ENCODE data around the gene MBD3.
A peak's percentile ranks its signal among the peaks of the same experiment; 100 is the strongest.

Gene MBD3

DNA sequence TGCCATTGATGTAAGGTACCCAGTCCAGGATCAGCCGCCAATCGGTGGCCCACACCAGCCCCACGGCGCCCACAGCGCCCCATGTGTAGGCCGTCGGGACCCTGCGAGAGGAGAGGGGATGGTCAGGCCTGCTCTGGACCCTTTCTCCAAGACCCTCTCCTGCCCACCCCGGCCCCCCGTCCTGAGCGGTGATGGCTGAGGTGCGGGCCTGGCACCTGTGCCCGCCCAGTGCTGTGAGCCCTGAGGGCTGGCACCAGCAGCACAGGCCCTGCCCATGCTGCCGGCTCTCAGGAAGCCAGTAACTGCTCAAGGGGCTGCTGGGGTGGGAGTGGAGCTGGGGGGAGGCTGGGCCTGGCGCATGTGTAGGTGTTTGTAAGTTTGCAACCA lies 6.8 kb upstream of the MBD3 start:
- no peak overlapping the region for H3K27ac ChIP-seq
- no peak overlapping the region for H3K4me3 ChIP-seq
- DNase-seq (ENCODE audit: low spot score), result no peak
- TF ChIP-seq, protein P1, sequence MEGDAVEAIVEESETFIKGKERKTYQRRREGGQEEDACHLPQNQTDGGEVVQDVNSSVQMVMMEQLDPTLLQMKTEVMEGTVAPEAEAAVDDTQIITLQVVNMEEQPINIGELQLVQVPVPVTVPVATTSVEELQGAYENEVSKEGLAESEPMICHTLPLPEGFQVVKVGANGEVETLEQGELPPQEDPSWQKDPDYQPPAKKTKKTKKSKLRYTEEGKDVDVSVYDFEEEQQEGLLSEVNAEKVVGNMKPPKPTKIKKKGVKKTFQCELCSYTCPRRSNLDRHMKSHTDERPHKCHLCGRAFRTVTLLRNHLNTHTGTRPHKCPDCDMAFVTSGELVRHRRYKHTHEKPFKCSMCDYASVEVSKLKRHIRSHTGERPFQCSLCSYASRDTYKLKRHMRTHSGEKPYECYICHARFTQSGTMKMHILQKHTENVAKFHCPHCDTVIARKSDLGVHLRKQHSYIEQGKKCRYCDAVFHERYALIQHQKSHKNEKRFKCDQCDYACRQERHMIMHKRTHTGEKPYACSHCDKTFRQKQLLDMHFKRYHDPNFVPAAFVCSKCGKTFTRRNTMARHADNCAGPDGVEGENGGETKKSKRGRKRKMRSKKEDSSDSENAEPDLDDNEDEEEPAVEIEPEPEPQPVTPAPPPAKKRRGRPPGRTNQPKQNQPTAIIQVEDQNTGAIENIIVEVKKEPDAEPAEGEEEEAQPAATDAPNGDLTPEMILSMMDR (IDR thresholded peaks at IDR 0.05), result no peak

DNA sequence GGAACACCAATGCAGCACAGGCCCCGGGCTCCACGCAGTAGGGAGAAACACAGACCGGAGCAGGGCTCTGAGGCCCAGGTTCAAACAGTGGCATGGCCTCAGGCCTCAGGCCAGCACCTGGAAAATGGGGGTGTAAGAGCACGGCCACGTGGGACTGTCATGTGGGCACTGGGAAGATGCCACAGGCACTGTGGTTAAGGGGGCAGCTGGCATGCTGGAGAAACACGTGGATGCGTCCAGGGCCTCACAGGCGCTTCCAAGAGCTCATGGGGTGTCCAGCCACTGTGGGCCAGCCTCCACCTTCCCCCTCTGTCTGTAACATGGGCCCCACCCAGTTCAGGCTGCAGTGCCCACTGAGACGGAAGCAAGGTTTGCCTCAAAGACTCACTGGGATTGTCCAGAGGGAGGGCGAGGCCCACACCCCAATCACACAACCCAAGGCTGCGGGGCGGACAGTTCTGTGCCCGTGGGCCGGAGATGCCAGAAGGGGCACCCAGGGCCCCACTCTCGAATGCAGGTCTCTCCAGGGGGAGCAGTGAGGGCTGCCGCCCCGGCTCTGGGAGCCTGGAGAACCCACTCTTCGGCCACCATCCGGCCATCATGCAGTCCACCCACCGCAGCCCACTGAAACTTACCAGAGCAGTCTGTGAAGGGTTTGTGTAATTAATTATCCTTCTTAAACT lies 6.3 kb upstream of the MBD3 start:
- no peak overlapping the region for H3K27ac ChIP-seq
- no peak overlapping the region for H3K4me3 ChIP-seq
- DNase-seq (ENCODE audit: low spot score), result no peak

DNA sequence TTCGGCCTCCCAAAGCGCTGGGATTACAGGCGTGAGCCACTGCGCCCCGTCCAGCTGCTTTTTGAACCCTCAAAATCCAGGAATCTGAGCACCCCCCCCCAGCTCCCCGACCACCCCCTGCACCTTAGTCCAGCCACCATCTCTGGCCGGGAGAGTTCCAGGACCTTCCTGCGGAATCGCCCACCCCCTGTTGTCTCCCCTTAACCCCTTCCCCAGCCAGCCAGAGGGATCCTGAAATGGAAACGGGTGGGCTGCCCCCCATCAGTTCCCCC lies 772 bp upstream of the MBD3 start:
- DNase-seq (ENCODE audit: low spot score), result no peak
- peak overlapping the region in 1 of 2 donors; percentile 100 for H3K27ac ChIP-seq
- peak overlapping the region; percentile 90 for H3K4me3 ChIP-seq
- TF ChIP-seq, protein P1 (IDR thresholded peaks at IDR 0.05), result no peak

More for the DNA sequence above, 6.3 kb upstream of the MBD3 start:
- TF ChIP-seq, protein P1 (IDR thresholded peaks at IDR 0.05), result no peak

DNA sequence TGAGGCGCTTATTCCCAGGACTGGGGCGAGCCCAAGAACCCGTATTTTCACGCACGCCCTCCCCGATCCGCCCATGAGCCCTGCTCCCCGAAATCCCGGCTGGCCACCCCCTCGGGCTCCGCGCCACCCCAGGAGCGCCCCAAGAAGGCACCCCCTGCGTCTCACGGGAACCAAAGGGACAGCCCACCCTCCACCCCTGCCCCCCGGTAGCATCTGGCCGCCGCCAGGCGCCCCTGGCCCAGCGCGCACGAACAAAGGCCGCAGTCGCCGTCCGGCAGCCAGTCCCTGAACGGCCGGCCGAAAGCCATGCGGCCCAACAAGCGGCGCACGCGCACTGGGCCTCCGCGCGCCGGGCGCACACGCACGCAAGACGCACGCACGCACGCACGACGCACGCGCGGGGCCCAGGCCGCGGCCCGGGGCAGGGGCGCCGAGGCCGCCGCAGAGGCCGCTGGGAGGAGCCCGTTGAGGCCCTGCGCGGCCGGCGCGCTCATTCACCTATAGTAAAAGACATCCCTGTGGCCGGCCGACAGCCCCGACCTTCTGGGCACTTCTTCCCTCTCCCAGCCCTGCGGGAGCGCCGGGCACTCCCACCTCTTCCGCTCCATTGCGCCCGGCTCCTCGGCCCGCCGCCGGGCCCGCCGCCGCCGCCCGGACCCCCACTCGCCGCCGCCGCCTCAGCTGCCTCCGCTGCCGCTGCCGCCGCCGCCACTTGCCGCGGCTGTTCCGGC lies 476 bp downstream of the MBD3 start:
- Histone ChIP-seq H3K27ac (peak overlapping the region; percentile 86 to 100), H3K4me3 (peak overlapping the region; percentile 90)
- DNase-seq (ENCODE audit: low spot score), result peak; percentile 88
- TF ChIP-seq, protein P1 (IDR thresholded peaks at IDR 0.05), result no peak

DNA sequence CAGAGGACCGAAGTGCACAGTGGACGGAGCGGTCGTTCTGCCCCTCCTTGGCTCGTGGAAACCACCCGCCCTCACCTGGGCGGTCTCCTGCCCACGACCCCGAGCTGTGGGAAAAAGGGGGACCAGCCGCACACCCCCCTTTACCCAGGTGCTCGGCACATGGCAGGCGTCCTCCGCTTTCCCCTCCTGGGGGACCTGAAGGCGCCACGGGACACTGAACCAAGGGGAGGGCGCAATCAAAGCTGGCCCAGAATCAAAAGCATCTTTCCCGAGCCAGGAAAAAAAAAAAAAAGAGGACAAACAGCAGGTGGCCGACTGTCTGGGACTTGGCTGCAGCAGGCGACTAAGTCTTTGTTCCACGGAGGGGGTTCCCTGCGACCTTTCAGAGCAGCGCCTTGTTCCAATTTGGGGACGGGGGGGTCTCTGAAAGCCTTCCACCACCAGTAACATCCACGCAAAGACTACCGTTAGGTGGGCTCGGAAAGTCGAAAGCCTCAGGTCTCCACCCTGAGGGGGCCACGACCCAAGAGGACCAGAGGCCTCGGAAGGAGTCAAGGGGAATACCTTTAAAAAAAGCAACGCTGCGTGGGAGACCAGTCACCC lies 1.1 kb downstream of the MBD3 start:
- H3K27ac ChIP-seq, result peak overlapping the region; percentile 86 to 100
- peak; percentile 72 for DNase-seq (ENCODE audit: low spot score)
- H3K4me3 ChIP-seq, result peak overlapping the region; percentile 90
- TF ChIP-seq, protein P1 (IDR thresholded peaks at IDR 0.05), result no peak

DNA sequence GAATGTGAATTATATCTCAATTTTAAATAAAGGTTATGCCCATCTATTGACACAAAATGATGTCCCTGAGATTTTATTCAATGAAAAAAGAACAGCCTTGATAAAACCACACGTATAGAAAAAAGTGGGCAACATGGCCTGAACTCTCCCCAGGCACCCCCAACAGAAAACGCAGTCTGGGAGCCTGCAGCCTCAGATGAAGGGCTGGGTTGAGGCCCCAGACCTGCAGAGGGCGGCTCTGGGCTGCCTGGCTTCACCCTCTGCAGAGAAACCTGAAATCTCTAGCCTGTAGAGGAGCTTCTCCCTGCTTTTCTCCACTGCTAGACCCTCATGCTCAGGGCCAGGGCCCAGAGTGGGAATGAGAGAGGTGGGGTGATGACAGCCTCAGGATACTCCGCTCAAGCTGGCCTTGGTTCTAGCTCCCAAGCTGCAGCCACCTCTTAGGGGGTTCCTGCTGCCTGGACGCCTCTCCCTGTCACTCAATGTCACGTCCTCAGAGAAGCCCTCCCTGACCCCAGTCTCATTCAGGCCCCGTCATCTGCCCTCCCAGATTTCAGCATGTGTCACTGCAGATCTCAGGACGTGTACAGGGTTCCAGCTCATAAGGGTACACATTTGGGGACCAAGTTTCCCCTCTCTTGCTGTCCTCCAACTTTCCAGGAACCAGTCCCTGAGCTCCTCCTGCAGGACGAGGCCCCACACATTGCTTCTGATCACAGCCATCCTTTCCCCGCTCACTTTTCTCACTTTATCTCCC lies 1.8 kb downstream of the MBD3 start:
- Histone ChIP-seq H3K27ac (no peak overlapping the region), H3K4me3 (peak overlapping the region; percentile 90)
- TF ChIP-seq, protein P1 (IDR thresholded peaks at IDR 0.05), result no peak
- no peak for DNase-seq (ENCODE audit: low spot score)
